Mucosa of descending colon (tissue), 3 donors: ENCODE results near the gene VPS37B. TPM values are rescaled to one million over a fixed set of nuclear protein-coding genes. Genes with fewer than 3 reads are reported as not detected.
A peak's percentile ranks its signal among the peaks of the same experiment; 100 is the strongest.

Experiments used
- ATAC-seq: fragments of 200-7000 bp; cut with Tn5 transposase; one replicate; pipeline ENCODE4 v1.9.1; 2020; ENCODE audit warnings: mild to moderate bottlenecking, moderate library complexity
- DNase-seq, 3 donors: peaks; one replicate each; pipeline ENCODE4 v3.0.0-alpha.2; 2020
- H3K36me3 ChIP-seq: fragments of 200-600 bp; one replicate; pipeline ENCODE4 v1.8.0; 2021; ENCODE audit warnings: low read depth, mild to moderate bottlenecking
- H3K4me1 ChIP-seq: fragments of 200-600 bp; one replicate; pipeline ENCODE4 v1.8.0; 2021; ENCODE audit warnings: low read depth, mild to moderate bottlenecking
- H3K4me3 ChIP-seq: fragments of 200-600 bp; one replicate; pipeline ENCODE4 v1.8.0; 2021; ENCODE audit warnings: mild to moderate bottlenecking
- H3K9me3 ChIP-seq: fragments of 200-600 bp; one replicate; pipeline ENCODE4 v1.8.0; 2021; ENCODE audit warnings: mild to moderate bottlenecking
- CTCF ChIP-seq: fragments of 200-600 bp; IDR thresholded peaks from one replicate; pipeline ENCODE4 v1.8.0; 2022; ENCODE audit warnings: antibody characterized with exemption, mild to moderate bottlenecking
- intact Hi-C, 2 donors: fragments of 100-400 bp; cut with DNase I in 1 of 2; cut with micrococcal nuclease in 1 of 2; formaldehyde crosslinking; loops; one replicate each; pipeline versions ENCODE4 v1.11.0 to v1.11.1; 2022; cut with DNase I, micrococcal nuclease
- total RNA-seq, 3 donors: library from RNA; stranded (reverse); fragmentation: NEBNext Ultra II Directional in 2 of 3; extraction: Animal tissue kit (Norgen Biotek cat#: 25700) in 2 of 3; gene quantifications; one replicate each; pipeline versions ENCODE4 v1.2.1 to v1.2.4, GENCODE V29; 2021 to 2023
- donor health status: DM: no; HTN: no; CAD: no; lungs with moderate emphysema.
- donor health status: DM: no; HTN: no; CAD: no.
- donor health status: DM: no; HTN: yes; CAD: no.

VPS37B gene
- total RNA-seq, 3 donors from 2014 or later: 50.7 to 108 (median 81.8) TPM

GRCh38 chr12:122839907-122840554, 55.9 kb downstream of the VPS37B start:
- Histone ChIP-seq H3K36me3 (no peaks in the 10 kb centered on the region), H3K9me3 (no peaks in the 10 kb centered on the region), H3K4me3 (no peak overlapping the region), H3K4me1 (peaks cover 42% of the 10 kb centered on the region)
- intact Hi-C loops: no loop called here
- TF ChIP-seq CTCF: no peak
- ATAC-seq: no peak
- DNase-seq: peak in 1 of 3 donors; percentile 15

GRCh38 chr12:122838841-122839240, 57.1 kb downstream of the VPS37B start:
- DNase-seq: no peak
- Histone ChIP-seq H3K4me3 (no peak overlapping the region), H3K36me3 (no peaks in the 10 kb centered on the region), H3K4me1 (peaks cover 52% of the 10 kb centered on the region), H3K9me3 (no peaks in the 10 kb centered on the region)
- intact Hi-C loops: no loop called here
- no peak for TF ChIP-seq CTCF
- peak; percentile 15 for ATAC-seq

GRCh38 chr12:122837306-122838265, 58.3 kb downstream of the VPS37B start:
- no peaks in the 10 kb centered on the region for H3K9me3 ChIP-seq

GRCh38 chr12:122836027-122836921, 59.6 kb downstream of the VPS37B start:
- Histone ChIP-seq H3K36me3 (no peaks in the 10 kb centered on the region), H3K4me1 (peaks cover 52% of the 10 kb centered on the region), H3K9me3 (no peaks in the 10 kb centered on the region), H3K4me3 (peak overlapping the region; percentile 44)
- intact Hi-C loops: no loop called here
- TF ChIP-seq CTCF: no peak
- DNase-seq: peak; percentile 75 to 82 (median 79)
- peak; percentile 57 for ATAC-seq

More at GRCh38 chr12:122837306-122838265, 58.3 kb downstream of the VPS37B start:
- intact Hi-C loops: no loop called here
- Histone ChIP-seq H3K4me3 (no peak overlapping the region), H3K4me1 (peaks cover 52% of the 10 kb centered on the region), H3K36me3 (no peaks in the 10 kb centered on the region)
- ATAC-seq (peak; percentile 49), DNase-seq (peak in 2 of 3 donors; percentile 56)
- no peak for TF ChIP-seq CTCF

- Histone ChIP-seq H3K36me3 (no peaks in the 10 kb centered on the region), H3K9me3 (no peaks in the 10 kb centered on the region), H3K4me1 (peaks cover 50% of the 10 kb centered on the region), H3K4me3 (peak overlapping the region; percentile 44)
- ATAC-seq: peak; percentile 26
- intact Hi-C loops: no loop called here
- DNase-seq: peak in 2 of 3 donors; percentile 40 to 68
- no peak for TF ChIP-seq CTCF
Observed at GRCh38 chr12:122835750-122836026, 60.2 kb downstream of the VPS37B start.
